ENCODE measurements around the gene WNT8B. TPM values are rescaled to one million over a fixed set of nuclear protein-coding genes. Genes with fewer than 3 reads are reported as not detected.
A peak's percentile ranks its signal among the peaks of the same experiment; 100 is the strongest.

Gene WNT8B, protein sequence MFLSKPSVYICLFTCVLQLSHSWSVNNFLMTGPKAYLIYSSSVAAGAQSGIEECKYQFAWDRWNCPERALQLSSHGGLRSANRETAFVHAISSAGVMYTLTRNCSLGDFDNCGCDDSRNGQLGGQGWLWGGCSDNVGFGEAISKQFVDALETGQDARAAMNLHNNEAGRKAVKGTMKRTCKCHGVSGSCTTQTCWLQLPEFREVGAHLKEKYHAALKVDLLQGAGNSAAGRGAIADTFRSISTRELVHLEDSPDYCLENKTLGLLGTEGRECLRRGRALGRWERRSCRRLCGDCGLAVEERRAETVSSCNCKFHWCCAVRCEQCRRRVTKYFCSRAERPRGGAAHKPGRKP
- total RNA-seq: 0.07 TPM in 1 of 2 replicates, not detected in the other

DNA sequence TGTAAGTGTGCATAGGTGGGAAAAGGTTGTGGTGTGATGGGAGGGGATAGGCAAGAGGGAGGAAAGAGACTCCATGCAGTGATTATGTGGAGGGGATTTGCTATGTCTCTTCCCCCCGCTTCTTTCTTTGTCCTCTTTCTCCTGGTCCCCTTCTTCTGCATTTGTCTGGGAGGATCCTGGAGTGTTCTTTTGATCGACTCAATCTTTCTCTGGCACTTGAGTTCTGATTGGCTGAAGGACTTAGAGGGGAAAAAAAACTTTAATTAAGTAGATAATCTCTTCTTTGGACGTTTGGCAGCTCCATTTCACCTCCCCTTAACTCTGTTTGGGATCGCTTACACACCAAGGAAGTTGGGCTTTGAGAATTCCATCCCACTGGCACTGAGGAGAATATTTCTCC is at the start of gene WNT8B:
Gene WNT8B, plus strand, starts transcription at position 301 of the 400 bp plus-strand sequence. CDS start 160 bp downstream, outside the sequence.
- peaks cover 4% of the 10 kb centered on the region for H3K27me3 ChIP-seq (ENCODE audit: control insufficient read depth, insufficient read depth, low read length)
- TF ChIP-seq, protein P1, sequence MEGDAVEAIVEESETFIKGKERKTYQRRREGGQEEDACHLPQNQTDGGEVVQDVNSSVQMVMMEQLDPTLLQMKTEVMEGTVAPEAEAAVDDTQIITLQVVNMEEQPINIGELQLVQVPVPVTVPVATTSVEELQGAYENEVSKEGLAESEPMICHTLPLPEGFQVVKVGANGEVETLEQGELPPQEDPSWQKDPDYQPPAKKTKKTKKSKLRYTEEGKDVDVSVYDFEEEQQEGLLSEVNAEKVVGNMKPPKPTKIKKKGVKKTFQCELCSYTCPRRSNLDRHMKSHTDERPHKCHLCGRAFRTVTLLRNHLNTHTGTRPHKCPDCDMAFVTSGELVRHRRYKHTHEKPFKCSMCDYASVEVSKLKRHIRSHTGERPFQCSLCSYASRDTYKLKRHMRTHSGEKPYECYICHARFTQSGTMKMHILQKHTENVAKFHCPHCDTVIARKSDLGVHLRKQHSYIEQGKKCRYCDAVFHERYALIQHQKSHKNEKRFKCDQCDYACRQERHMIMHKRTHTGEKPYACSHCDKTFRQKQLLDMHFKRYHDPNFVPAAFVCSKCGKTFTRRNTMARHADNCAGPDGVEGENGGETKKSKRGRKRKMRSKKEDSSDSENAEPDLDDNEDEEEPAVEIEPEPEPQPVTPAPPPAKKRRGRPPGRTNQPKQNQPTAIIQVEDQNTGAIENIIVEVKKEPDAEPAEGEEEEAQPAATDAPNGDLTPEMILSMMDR (IDR thresholded peaks at IDR 0.05; ENCODE audit: insufficient read depth, low read length, poor library complexity, severe bottlenecking): no peak

DNA sequence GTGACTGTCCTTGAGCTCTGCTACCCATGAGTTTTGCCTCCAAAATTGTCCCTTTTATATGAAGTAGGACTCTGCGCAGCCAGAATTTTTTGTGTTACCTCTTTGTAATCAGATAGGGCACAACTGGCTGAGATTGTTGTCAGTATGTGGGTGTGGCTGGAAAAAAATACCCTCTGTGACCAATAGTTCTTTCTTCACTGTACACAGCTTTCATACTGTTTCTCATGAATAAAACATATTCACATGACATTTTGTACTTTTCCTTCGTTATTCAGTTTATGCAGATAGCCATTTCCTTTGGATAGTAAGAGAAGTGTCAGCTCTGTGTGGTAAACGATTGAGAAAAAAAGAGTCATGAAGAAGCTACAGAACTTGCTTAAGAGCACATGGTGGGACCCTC is 49.6 kb upstream of the WNT8B start:
- no peaks in the 10 kb centered on the region for H3K27me3 ChIP-seq (ENCODE audit: control insufficient read depth, insufficient read depth, low read length)
- TF ChIP-seq, protein P1 (IDR thresholded peaks at IDR 0.05; ENCODE audit: insufficient read depth, low read length, poor library complexity, severe bottlenecking): no peak
- DNase-seq (ENCODE audit: low read depth): no peak
- H3K36me3 ChIP-seq (ENCODE audit: control insufficient read depth, insufficient read depth, low read length): no peaks in the 10 kb centered on the region
- H3K4me3 ChIP-seq (ENCODE audit: low read depth, low read length): no peak overlapping the region

More for the DNA sequence above, at the start of gene WNT8B:
- H3K4me3 ChIP-seq (ENCODE audit: low read depth, low read length): no peak within 1 kb of the TSS
- no peaks in the 10 kb centered on the region for H3K36me3 ChIP-seq (ENCODE audit: control insufficient read depth, insufficient read depth, low read length)
- DNase-seq (ENCODE audit: low read depth): no peak

DNA sequence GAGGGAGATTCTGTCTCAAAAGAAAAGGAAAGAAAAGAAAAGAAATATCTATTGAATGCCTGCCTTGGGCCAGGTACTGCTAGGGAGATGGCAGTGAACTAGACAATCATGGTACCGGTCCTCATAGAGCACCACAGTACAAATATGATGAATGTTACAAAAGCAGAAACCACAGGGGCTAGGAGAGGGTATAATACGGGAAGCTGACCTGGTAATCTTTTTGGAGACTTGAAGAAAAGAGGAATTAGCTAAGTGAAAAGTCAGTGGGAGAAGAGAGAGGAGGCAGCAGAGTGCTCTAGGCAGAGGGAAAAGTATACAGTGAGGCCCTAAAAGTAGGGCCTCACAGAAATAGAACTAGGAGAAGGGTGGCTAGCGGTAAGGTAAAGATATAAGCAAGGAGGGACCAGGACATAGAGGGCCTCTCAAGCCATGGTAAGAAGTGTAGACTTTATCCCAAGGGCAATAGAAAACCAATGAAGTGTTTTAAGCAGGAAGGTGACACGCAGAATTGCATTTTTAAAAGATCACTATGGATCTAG is 42.8 kb upstream of the WNT8B start:
- Histone ChIP-seq H3K36me3 (ENCODE audit: control insufficient read depth, insufficient read depth, low read length) (no peaks in the 10 kb centered on the region), H3K4me3 (ENCODE audit: low read depth, low read length) (no peak overlapping the region), H3K27me3 (ENCODE audit: control insufficient read depth, insufficient read depth, low read length) (no peaks in the 10 kb centered on the region)
- TF ChIP-seq, protein P1 (IDR thresholded peaks at IDR 0.05; ENCODE audit: insufficient read depth, low read length, poor library complexity, severe bottlenecking): no peak
- no peak for DNase-seq (ENCODE audit: low read depth)

DNA sequence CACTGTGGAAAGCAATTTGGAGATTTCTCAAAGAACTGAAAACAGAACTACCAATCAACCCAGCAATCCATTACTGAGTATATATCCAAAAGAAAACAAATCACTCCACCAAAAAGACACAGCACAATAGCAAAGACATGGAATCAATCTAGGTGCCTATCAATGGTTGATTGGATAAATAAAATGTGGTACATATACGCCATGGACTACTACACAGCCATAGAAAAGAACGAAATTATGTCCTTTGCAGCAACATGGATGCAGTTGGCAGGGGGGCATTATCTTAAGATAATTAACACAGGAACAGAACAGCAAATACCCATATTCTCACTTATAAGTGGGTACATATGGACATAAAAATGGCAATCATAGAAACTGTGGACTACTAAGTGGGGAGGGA is 35.4 kb upstream of the WNT8B start:
- Histone ChIP-seq H3K27me3 (ENCODE audit: control insufficient read depth, insufficient read depth, low read length) (no peaks in the 10 kb centered on the region), H3K4me3 (ENCODE audit: low read depth, low read length) (no peak overlapping the region), H3K36me3 (ENCODE audit: control insufficient read depth, insufficient read depth, low read length) (no peaks in the 10 kb centered on the region)
- no peak for DNase-seq (ENCODE audit: low read depth)
- TF ChIP-seq, protein P1 (IDR thresholded peaks at IDR 0.05; ENCODE audit: insufficient read depth, low read length, poor library complexity, severe bottlenecking): no peak

DNA sequence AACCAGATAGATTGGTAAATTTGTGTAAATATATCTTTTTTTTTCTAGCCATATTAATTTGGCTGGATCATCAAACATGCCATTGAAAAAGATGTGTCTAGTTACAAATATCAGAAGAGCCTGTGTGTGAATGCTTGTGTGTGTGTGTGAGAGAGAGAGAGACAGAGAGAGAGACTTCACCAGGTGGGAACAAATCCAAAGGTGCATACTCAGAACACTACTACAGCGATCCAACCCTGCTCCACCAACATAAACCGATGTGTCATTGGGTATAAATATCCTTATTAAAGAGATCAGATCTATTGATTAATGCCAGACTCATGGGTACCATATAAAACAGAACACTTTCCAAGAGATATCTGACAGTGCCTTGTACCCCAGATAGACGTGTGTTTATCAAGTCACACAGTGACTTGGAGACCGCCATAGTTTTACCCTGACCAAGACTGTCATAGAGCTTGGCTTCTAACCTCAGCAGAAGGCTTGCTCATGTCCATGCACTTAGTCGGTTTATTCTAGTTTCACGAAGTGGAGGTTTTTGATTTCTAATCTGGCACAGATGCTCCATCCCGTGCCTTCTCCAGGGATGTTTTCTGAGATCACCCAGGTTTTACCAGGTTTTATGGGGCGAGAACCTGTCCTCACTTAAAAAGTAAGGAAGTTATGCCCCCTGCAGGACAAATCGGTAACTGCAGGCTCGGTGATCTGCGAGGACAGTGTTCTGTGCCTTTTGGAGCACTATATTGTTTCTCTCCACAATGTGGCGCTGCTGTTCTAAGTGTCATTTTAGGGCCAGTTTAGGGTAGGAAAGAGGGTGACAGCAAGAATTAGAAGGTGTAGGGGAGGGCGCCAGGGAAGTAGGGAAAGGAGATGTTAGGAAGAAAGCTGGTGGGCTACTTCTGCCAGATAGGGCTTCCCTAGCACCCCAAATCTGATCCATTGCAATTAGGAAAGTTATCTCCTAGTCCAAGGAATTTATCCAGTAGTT is 29.3 kb upstream of the WNT8B start:
- no peaks in the 10 kb centered on the region for H3K27me3 ChIP-seq (ENCODE audit: control insufficient read depth, insufficient read depth, low read length)
- H3K36me3 ChIP-seq (ENCODE audit: control insufficient read depth, insufficient read depth, low read length): no peaks in the 10 kb centered on the region
- no peak overlapping the region for H3K4me3 ChIP-seq (ENCODE audit: low read depth, low read length)
- peak; percentile 69 for DNase-seq (ENCODE audit: low read depth)
- TF ChIP-seq, protein P1 (IDR thresholded peaks at IDR 0.05; ENCODE audit: insufficient read depth, low read length, poor library complexity, severe bottlenecking): peak; percentile 90
